Fibroblast of peridontal ligament (primary cell): ENCODE results near the gene B3GNT8.
"Not testable (repeated sequence)": the region's sequence is repeated elsewhere in the genome, so short reads cannot be mapped to it uniquely, and the experiment has no call there.

Experiments used
- DNase-seq: peaks from one replicate; pipeline ENCODE4 v3.0.0-alpha.2; 2010; ENCODE audit errors: extremely low read depth

Gene B3GNT8

GRCh38 chr19:41437944-41438574 is 10.9 kb upstream of the B3GNT8 start:
- DNase-seq, result no peak

DNA sequence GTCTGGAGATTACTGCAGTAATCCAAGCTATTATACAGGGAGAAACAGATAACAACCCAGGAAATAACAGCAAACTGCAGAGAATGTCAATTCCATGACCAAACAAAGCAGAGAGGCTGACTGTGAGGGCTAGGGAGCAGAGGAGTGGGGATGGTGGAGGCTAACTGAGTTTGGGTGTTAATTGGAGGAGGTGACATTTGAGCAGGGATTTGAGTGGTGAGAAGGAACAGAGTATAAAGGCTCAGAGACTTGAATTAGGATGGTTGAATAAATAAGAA is 9.4 kb upstream of the B3GNT8 start:
- no peak for DNase-seq

DNA sequence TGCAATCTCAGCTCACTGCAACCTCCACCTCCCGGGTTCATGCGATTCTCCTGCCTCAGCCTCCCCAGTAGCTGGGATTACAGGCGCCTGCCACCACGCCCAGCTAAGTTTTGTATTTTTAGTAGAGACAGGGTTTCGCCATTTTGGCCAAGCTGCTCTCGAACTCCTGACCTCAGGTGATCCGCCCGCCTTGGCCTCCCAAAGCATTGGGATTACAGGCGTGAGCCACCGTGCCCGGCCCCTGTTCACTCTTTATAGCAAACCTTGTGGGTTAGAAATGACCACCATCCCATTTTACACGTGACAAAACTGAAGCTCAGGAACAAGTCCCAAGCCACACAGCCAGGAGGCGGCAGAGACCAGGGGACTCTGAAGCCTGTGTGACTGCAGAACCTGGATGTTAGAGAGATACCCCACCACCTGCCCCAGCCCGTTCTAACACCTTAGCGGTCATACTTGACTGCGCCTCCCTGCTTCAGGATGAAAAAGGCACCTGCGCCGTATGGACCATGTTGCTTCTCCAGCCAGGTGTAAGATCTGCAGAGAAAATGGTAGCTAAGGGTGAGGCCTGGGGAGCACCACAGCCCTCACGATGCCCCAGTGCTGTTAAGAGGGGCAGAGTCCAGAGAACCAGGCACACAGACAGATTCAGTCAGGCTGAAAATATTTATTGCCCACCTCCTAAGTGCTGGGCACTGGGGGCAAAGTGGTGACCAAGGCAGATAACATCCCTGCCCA is 8.9 kb upstream of the B3GNT8 start:
- DNase-seq, result no peak

DNA sequence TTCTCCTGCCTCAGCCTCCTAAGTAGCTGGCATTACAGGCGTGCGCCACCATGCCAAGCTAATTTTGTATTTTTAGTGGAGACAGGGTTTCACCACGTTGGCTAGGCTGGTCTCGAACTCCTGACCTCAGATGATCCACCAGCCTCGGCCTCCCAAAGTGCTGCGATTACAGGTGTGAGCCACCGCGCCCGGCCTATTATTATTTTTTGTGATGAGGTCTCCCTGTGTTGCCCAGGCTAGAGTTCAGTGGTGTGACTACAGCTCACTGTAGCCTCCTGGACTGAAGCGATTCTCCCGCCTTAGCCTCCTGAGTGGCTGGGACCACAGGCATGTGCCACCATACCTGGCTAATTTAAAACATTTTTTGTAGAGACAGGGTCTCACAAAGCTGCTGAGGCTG is 8.2 kb upstream of the B3GNT8 start:
- not testable (repeated sequence) for DNase-seq

DNA sequence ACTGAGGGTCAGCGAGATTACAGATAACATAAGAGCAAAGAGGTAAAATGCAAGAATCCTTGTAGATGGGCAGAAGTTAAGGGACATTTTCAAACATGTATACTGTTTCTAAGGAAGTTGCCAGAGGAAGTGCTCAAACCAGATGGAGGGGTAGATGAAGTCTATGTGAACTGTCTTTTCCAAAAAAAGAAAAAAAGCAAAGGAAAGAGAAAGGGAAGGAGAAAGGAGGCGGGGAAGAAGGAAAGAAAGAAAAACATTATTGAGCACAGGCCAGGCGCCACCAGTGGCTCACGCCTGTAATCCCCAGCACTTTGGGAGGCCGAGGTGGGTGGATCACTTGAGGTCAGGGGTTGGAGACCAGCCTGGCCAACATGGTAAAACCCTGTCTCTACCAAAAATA is 7.3 kb upstream of the B3GNT8 start:
- DNase-seq, result no peak

GRCh38 chr19:41433171-41433570 is 6.0 kb upstream of the B3GNT8 start:
- DNase-seq, result no peak

- DNase-seq, result peak; percentile 56
Measured at GRCh38 chr19:41431426-41432386, 4.5 kb upstream of the B3GNT8 start.

GRCh38 chr19:41430922-41431321 is 3.7 kb upstream of the B3GNT8 start:
- no peak for DNase-seq

DNA sequence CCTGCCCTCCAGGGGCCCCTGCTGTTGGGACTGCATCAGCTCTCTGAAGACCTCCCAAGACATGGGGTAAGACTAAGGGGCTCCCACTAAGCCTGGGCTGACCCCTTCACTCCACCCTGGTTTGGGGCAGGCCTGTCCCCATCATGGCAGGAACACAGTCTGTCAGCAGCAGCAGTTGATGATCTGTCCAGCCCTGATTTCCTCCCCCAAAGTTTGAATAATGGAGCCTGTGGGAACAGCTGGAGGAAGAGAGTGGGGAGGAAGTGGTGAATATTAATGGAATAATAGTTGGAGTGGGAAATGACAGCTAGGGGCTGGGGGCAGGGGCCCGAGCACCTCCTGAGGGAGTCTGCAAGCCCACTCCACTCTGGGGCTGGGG is 1.3 kb upstream of the B3GNT8 start:
- no peak for DNase-seq

DNA sequence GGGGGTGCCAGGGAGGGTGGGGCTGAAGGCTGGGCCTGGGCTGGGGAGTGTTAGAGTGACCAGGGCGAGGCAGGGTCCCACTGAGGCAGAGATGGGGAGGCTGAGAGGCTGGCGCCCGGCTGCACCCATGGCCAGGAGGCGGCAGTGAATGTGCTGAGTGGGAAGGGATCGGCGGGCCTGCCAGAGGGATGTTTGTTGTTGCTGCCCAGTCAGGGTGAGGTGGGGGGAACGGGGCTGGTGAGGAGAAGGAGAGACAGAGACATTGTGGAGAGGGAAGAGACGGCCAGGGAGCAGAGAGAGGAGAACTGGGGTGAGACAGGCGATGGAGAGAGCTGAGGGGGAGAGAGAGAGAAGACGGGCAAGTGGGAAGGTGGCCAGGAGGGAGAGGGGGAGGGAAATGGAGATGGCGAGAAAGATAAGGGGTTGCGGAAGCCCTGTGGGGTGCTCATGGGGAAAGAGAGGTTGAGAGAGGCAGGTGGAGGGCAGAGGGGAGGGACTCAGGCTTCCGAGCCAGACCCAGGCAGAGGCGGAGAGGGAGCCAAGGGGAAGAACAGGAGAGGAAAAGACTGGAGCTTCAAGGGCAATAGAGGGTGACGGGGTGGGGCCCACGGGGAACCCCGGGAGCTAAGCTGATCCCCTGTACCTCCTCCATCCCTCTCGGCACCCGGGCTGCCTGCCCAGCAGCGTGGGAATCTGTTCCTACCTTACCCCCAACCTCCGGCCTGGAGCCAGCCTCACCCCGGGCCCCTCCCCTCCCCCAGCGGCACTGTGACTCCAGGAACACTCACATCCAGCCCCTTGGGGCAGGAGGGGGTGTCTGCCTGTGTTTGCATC is 690 bp upstream of the B3GNT8 start:
- DNase-seq, result peak; percentile 11

- DNase-seq, result no peak
Measured at GRCh38 chr19:41426116-41426841, 895 bp downstream of the B3GNT8 start.

- no peak for DNase-seq
Measured at GRCh38 chr19:41425174-41426115, 1.7 kb downstream of the B3GNT8 start.

DNA sequence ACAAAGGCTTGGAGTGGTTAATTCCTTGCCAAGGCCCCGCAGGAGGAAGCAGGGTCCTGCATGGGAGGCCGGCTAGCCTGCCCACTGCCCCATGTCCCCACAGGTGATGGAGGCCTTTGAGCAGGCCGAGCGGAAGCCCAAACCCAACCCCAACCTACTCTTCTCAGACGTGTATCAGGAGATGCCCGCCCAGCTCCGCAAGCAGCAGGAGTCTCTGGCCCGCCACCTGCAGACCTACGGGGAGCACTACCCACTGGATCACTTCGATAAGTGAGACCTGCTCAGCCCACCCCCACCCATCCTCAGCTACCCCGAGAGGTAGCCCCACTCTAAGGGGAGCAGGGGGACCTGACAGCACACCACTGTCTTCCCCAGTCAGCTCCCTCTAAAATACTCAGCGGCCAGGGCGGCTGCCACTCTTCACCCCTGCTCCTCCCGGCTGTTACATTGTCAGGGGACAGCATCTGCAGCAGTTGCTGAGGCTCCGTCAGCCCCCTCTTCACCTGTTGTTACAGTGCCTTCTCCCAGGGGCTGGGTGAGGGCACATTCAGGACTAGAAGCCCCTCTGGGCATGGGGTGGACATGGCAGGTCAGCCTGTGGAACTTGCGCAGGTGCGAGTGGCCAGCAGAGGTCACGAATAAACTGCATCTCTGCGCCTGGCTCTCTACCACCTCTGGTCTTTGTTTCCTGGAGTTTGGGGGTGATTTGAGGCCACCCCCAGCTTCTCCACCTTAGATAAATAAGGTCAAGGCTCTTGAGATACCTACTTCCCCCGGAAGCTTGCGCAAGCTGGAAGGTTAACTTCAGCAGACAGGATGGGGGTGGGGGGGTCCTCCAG is 2.6 kb downstream of the B3GNT8 start:
- DNase-seq, result no peak

DNA sequence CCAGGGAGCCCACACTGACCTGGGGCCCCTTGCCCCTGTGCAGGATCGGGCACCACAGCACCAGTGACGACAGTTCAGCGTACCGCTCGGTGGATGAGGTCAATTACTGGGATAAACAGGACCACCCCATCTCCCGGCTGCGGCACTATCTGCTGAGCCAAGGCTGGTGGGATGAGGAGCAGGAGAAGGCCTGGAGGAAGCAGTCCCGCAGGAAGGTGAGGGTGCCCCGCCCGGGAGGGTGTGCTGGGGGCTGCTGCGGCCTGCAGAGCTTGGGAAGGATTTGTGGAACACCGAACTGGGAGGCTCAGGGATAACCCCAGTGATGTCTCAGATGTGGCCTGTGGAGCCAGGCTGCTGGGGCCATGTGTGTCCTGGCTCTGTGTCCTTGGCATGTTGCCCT is 4.2 kb downstream of the B3GNT8 start:
- DNase-seq, result no peak

DNA sequence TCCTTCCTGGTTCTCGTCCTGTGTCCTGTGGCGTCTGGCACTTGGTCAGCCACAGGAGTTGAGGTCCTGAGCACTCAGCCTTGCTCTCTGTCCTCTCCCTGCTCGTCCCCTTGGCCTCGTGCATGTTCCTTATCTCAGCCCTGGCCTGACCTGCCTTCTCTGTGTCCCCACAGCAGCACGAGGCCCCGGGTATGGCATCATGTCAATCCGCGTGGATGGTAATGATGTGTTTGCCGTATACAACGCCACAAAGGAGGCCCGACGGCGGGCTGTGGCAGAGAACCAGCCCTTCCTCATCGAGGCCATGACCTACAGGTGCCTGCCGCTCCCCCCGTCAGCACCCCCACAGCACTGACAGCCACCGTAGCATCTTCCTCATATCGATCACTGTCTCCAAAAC is 4.7 kb downstream of the B3GNT8 start:
- no peak for DNase-seq

- DNase-seq, result no peak
Measured at GRCh38 chr19:41421973-41422372, 5.2 kb downstream of the B3GNT8 start.

GRCh38 chr19:41421314-41421713 is 5.9 kb downstream of the B3GNT8 start:
- no peak for DNase-seq

DNA sequence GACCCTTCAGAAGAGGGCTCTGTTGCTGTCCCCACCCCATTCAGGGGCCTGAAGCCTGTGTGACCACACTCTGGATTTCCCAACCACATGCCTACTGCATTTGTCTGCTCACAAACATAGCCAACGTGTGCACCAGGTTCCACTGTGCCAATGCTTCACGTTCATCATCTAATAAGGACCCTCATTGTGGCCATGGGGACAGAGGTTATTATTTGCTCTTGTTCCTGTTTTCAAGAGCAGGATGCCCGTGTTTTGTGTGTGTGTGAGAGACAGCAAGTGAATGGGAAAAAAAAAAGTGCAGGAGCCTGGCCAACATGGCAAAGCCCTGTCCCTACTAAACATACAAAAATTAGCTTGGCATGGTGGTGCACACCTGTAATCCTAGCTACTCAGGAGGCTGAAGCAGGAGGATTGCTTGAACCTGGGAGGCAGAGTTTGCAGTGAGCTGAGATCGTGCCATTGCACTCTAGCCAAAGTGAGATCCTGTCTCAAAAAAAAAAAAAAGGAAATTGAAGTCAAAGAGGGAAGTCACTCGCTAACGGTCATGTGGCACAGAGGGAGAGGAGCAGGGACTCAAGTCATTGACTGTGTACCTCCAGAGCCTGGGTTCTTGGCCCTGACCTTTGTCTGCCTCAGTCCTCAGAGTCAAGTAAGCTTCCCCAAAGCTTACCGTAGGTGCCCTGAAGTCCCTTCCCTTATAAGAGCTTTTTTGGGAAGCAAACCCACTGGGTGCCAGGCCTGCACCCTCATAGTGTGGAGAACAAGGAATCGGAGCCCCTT is 6.9 kb downstream of the B3GNT8 start:
- no peak for DNase-seq
